Measurements from ENCODE around the gene USP11.

USP11 gene

DNA sequence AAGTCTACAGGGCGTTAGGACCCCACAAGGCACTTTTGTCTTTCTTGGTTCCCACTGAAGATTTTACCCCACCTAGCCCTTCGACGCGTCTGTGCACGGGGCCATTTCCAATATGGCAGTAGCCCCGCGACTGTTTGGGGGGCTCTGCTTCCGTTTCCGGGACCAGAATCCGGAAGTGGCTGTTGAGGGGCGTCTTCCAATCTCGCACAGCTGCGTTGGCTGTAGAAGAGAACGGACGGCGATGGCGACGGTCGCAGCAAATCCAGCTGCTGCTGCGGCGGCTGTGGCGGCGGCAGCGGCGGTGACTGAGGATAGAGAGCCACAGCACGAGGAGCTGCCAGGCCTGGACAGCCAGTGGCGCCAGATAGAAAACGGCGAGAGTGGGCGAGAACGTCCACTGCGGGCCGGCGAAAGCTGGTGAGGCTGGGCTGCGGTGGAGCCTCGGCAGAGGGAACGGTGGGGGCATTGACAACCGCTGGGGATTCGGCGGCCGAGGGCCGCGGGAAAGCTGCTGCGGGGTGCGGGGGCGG is at the start of gene USP11:
TSS of gene USP11 (plus strand) at position 207 of the 530 bp plus-strand sequence. CDS start at position 242, 35 bp downstream.
- H3K9me3 Mint-ChIP-seq, result no peaks in the 10 kb centered on the region
- peaks cover 21% of the 10 kb centered on the region for H3K36me3 Mint-ChIP-seq (ENCODE audit: low read depth)
- H3K27ac Mint-ChIP-seq, result peak within 1 kb of the TSS; percentile 91
- peaks cover 24% of the 10 kb centered on the region for H3K4me1 Mint-ChIP-seq (ENCODE audit: low read depth)
- H3K4me3 Mint-ChIP-seq, result peak within 1 kb of the TSS; percentile 85
- H3K27me3 Mint-ChIP-seq, result no peaks in the 10 kb centered on the region

DNA sequence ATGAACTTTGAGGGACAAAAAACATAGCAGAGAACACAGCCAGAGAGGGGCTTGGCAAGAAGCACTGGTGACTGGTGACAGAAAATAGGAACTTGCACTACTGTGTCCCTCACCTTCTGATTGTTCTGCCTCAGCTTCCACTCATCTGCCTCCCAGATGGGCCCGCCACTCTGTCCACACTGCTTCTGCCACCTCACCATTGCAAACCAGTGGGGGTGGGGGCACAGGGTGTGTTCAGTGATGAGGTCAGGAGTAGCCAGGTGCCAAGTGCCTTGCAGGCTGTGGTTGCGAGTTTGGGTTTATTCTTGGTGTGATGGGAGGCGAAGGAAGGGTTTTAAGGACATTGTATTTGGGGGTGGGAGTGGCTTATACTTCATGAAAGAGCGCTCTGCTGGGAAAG is 48.3 kb upstream of the USP11 start:
- Mint-ChIP-seq H3K9me3 (no peaks in the 10 kb centered on the region), H3K27me3 (no peaks in the 10 kb centered on the region), H3K4me1 (ENCODE audit: low read depth) (peaks cover 15% of the 10 kb centered on the region), H3K4me3 (no peak overlapping the region), H3K27ac (no peak overlapping the region), H3K36me3 (ENCODE audit: low read depth) (peaks cover 18% of the 10 kb centered on the region)

GRCh38 chrX:47185241-47185640 is 47.6 kb upstream of the USP11 start:
- Mint-ChIP-seq H3K36me3 (ENCODE audit: low read depth) (peaks cover 16% of the 10 kb centered on the region), H3K9me3 (no peaks in the 10 kb centered on the region)

DNA sequence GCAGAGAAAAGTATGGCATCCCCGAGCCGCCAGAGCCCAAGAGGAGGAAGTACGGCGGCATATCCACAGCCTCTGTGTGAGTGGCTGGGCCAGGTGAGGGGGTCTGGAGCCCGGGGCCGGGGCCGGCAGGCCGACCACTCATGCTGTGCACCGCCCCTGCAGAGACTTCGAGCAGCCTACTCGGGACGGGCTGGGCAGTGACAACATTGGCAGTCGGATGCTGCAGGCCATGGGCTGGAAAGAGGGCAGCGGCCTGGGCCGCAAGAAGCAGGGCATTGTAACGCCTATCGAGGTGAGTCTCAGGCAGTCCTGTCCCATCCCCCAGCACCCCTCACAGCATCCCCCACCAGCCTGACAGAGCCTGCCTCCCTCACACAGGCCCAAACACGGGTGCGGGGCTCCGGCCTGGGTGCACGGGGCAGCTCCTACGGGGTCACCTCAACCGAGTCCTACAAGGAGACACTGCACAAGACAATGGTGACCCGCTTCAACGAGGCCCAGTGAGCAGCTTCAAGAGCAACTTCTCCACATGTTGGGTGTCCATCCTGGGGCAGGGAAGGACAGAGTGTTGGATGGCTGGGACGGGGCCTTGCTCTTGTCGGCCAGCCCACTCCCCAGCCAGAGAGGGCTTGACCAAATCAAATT is 46.6 kb upstream of the USP11 start:
- Mint-ChIP-seq H3K36me3 (ENCODE audit: low read depth) (peaks cover 16% of the 10 kb centered on the region), H3K9me3 (no peaks in the 10 kb centered on the region), H3K27me3 (no peaks in the 10 kb centered on the region), H3K4me3 (no peak overlapping the region), H3K27ac (no peak overlapping the region), H3K4me1 (ENCODE audit: low read depth) (peaks cover 22% of the 10 kb centered on the region)

More at GRCh38 chrX:47185241-47185640, 47.6 kb upstream of the USP11 start:
- Mint-ChIP-seq H3K27me3 (no peaks in the 10 kb centered on the region), H3K27ac (no peak overlapping the region), H3K4me1 (ENCODE audit: low read depth) (peaks cover 18% of the 10 kb centered on the region), H3K4me3 (no peak overlapping the region)

- H3K4me3 Mint-ChIP-seq, result no peak overlapping the region
- no peak overlapping the region for H3K27ac Mint-ChIP-seq
- H3K4me1 Mint-ChIP-seq (ENCODE audit: low read depth), result peaks cover 22% of the 10 kb centered on the region
- H3K27me3 Mint-ChIP-seq, result no peaks in the 10 kb centered on the region
- H3K36me3 Mint-ChIP-seq (ENCODE audit: low read depth), result peaks cover 16% of the 10 kb centered on the region
- H3K9me3 Mint-ChIP-seq, result no peaks in the 10 kb centered on the region
These were observed 45.6 kb upstream of the USP11 start for GRCh38 chrX:47187106-47187677.

DNA sequence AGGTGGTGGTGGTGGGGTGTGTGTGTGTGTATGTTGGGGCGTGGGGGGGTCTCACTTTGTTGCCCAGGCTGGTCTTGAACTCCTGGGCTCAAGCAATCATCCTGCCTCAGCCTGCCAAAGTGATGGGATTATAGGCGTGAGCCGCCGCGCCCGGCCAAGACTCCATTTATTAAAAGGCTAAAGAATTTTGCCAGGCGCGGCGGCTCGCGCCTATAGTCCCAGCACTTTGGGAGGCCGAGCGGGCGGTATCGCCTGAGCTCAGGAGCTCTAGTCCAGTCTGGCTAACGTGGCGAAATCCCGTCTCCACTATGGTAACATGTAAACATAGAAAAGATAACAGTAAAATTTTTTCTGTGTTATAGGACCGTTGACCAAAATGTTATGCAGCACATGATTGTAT is 42.9 kb upstream of the USP11 start:
- peaks cover 25% of the 10 kb centered on the region for H3K36me3 Mint-ChIP-seq (ENCODE audit: low read depth)
- H3K9me3 Mint-ChIP-seq, result no peaks in the 10 kb centered on the region
- no peak overlapping the region for H3K4me3 Mint-ChIP-seq
- H3K4me1 Mint-ChIP-seq (ENCODE audit: low read depth), result peaks cover 39% of the 10 kb centered on the region
- no peaks in the 10 kb centered on the region for H3K27me3 Mint-ChIP-seq
- no peak overlapping the region for H3K27ac Mint-ChIP-seq

DNA sequence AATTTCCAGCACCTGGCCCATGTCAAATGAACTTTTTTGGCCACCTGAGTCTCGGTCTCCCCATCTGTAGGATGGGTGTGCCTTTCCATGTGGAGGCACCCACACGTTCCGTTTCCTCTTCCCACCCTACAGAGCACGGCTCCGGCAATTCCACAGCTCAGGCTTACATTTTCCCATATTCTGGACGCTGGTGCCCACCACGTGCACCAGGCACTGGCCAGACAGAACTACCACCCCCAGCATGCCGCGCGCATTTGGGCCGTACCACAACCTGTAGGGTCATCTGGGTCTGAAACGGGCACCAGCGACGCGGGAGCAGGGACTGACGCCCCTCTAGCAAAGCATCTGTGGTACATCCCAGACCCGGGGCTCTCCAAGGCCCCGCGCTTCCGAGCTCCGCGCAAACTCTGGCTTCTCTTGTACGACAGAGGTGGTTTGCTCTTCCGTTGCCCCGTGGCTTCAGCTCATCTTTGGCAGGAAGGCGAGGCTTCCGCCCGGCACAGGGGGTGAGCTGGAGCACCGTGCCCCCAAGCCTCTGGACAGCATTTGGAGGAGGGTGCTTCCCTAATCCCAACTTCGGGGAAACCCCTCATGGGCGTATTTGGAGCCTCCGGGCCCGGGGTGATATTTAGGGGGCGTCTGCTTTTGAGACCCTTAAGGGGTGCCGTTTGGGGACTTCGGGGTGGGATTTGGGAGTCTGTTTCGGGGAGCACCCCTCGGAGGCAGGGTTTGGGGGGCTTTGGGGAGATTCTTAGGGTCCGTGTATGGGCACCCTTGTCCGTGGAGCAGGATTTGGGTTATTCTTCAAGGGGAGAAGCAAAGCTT is 42.2 kb upstream of the USP11 start:
- no peaks in the 10 kb centered on the region for H3K27me3 Mint-ChIP-seq
- H3K27ac Mint-ChIP-seq, result peak overlapping the region; percentile 90
- H3K9me3 Mint-ChIP-seq, result no peaks in the 10 kb centered on the region
- H3K36me3 Mint-ChIP-seq (ENCODE audit: low read depth), result peaks cover 21% of the 10 kb centered on the region
- H3K4me1 Mint-ChIP-seq (ENCODE audit: low read depth), result peaks cover 45% of the 10 kb centered on the region
- peak overlapping the region; percentile 92 for H3K4me3 Mint-ChIP-seq

- peaks cover 25% of the 10 kb centered on the region for H3K36me3 Mint-ChIP-seq (ENCODE audit: low read depth)
- H3K4me3 Mint-ChIP-seq, result peak overlapping the region; percentile 92
- H3K4me1 Mint-ChIP-seq (ENCODE audit: low read depth), result peaks cover 52% of the 10 kb centered on the region
- peak overlapping the region; percentile 90 for H3K27ac Mint-ChIP-seq
- H3K9me3 Mint-ChIP-seq, result no peaks in the 10 kb centered on the region
- H3K27me3 Mint-ChIP-seq, result no peaks in the 10 kb centered on the region
These were observed 41.5 kb upstream of the USP11 start for GRCh38 chrX:47191331-47191730.

GRCh38 chrX:47191806-47192401 is 40.9 kb upstream of the USP11 start:
- Mint-ChIP-seq H3K27ac (peak overlapping the region; percentile 90), H3K4me1 (ENCODE audit: low read depth) (peaks cover 58% of the 10 kb centered on the region), H3K4me3 (peak overlapping the region; percentile 92), H3K36me3 (ENCODE audit: low read depth) (peaks cover 26% of the 10 kb centered on the region), H3K9me3 (no peaks in the 10 kb centered on the region), H3K27me3 (no peaks in the 10 kb centered on the region)

GRCh38 chrX:47193475-47194193 is 39.2 kb upstream of the USP11 start, which contains the start of gene UBA1:
TSS of gene UBA1 (plus strand) at chrX:47193829. CDS start at chrX:47198803, 4,974 bp downstream.
- Mint-ChIP-seq H3K27me3 (no peaks in the 10 kb centered on the region), H3K36me3 (ENCODE audit: low read depth) (peaks cover 33% of the 10 kb centered on the region), H3K4me3 (peak within 1 kb of the TSS; percentile 92), H3K9me3 (no peaks in the 10 kb centered on the region), H3K4me1 (ENCODE audit: low read depth) (peaks cover 58% of the 10 kb centered on the region), H3K27ac (peak within 1 kb of the TSS; percentile 90)

GRCh38 chrX:47194194-47194787 is 38.5 kb upstream of the USP11 start:
- H3K27me3 Mint-ChIP-seq, result no peaks in the 10 kb centered on the region
- H3K36me3 Mint-ChIP-seq (ENCODE audit: low read depth), result peaks cover 35% of the 10 kb centered on the region
- peak overlapping the region; percentile 92 for H3K4me3 Mint-ChIP-seq
- peak overlapping the region; percentile 90 for H3K27ac Mint-ChIP-seq
- H3K4me1 Mint-ChIP-seq (ENCODE audit: low read depth), result peaks cover 51% of the 10 kb centered on the region
- H3K9me3 Mint-ChIP-seq, result no peaks in the 10 kb centered on the region

- peaks cover 42% of the 10 kb centered on the region for H3K4me1 Mint-ChIP-seq (ENCODE audit: low read depth)
- peak overlapping the region; percentile 92 for H3K4me3 Mint-ChIP-seq
- peaks cover 46% of the 10 kb centered on the region for H3K36me3 Mint-ChIP-seq (ENCODE audit: low read depth)
- no peaks in the 10 kb centered on the region for H3K9me3 Mint-ChIP-seq
- no peaks in the 10 kb centered on the region for H3K27me3 Mint-ChIP-seq
- H3K27ac Mint-ChIP-seq, result peak overlapping the region; percentile 90
These were observed 36.7 kb upstream of the USP11 start for GRCh38 chrX:47196098-47196497.

GRCh38 chrX:47197526-47197925 is 35.3 kb upstream of the USP11 start:
- H3K4me1 Mint-ChIP-seq (ENCODE audit: low read depth), result peaks cover 45% of the 10 kb centered on the region
- peak overlapping the region; percentile 90 for H3K27ac Mint-ChIP-seq
- peaks cover 59% of the 10 kb centered on the region for H3K36me3 Mint-ChIP-seq (ENCODE audit: low read depth)
- no peaks in the 10 kb centered on the region for H3K27me3 Mint-ChIP-seq
- H3K9me3 Mint-ChIP-seq, result no peaks in the 10 kb centered on the region
- H3K4me3 Mint-ChIP-seq, result peak overlapping the region; percentile 92

Data from stimulated activated naive CD8-positive, alpha-beta T cell treated with anti-CD3 and anti-CD28 coated beads, Interleukin-15, Interleukin-2, amounts not matched to agents 100 ng/mL and 50 ng/mL, for 24 hours (primary cell).